Measurements from ENCODE around the gene MYRIP.
"Not testable (repeated sequence)": the region's sequence is repeated elsewhere in the genome, so short reads cannot be mapped to it uniquely, and the experiment has no call there.

MYRIP gene

DNA sequence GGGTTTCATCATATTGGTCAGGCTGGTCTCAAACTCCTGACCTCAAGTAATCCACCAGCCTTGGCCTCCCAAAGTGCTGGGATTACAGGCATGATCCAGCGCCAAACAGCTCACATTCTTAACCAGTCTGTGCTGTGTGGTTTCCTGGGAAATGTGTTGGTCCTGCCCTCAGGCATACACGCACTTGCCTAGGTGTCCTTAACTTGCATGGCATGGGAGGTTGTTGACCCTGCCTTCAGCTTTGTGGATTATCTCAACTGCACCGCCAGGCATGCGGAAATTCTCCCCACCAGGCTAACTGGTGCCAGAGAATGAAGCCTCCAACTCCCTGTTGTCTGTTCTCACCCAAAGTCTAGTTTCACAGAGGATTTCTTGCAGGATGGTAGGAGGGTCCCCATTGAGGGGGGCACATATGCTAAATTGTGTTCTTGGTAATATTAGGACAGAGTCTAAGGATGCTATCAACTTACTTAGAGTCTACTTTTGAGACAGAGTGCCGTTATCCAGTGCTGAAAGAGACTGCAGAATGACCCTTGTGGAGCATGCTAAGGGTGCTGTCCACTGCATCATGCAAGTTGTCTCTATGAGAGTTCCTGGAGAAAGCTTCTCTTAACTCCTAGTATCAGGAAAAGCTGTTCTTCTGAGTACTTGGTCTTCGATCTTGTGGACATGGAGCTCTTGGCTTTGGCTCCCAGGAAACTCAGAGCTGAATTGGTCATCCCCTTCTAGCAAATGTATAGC is 438.5 kb downstream of the MYRIP start:
- DNase-seq, result no peak

DNA sequence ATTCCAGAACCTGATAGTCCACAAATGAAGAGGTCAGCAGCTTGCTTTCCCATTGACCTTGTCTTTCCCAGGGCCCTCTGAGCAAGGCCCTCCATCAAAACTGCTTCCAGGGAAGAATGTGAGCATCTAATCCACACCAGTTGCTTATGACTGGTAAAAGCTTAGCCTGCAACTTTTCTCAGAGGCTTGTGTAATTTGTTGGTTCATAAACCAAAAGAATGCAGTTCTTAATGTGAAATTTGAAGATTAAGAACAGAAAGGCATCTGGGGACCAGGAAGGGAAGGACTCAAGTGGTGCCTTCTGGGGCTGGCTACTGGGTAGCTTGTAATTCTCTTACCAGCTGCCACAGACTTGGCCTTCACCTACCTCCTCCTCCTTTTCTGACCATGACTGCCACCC is 439.2 kb downstream of the MYRIP start:
- no peak for DNase-seq

GRCh38 chr3:40249168-40249567 is 439.8 kb downstream of the MYRIP start:
- no peak for DNase-seq

DNA sequence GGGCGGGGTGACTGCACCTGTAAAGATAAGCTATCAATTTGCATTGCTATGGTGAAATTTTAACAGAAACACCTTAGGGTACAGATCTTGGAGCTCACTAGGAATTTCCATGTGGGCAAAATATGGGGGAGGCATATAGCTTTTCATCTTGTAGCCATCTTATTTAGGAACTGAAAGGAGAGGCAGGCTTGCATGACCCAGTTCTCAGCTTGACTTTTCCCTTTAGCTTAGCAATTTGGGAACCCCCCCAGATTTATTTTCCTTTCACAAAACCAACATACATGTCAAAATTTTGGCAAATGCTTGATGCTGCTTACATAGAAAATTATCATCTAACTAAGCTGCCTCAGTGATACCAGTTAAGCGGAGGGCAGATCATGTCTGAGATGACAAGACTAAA is 445.1 kb downstream of the MYRIP start:
- no peak for DNase-seq

GRCh38 chr3:40254891-40255290 is 445.5 kb downstream of the MYRIP start:
- no peak for DNase-seq

GRCh38 chr3:40255532-40255931 is 446.1 kb downstream of the MYRIP start:
- DNase-seq, result no peak

DNA sequence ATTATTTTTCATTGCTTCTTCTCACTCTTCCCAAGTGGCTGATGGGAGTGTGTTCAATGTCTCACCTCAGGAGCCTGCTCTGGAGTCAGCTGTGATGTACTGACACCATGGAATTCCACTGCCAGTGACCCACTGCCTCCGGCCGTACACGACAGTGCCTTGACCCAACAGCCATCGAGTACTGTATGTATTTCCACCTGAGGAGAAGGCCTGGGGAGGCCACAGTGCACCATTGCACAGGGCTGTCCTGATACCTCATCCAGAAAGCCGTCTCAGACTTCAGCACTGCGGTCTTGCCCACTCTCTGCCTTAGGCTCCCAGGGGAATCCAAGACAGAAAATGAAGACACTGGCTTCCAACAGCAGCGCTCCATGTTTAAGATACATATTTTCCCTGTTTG is 448.7 kb downstream of the MYRIP start:
- no peak for DNase-seq

GRCh38 chr3:40258555-40258954 is 449.1 kb downstream of the MYRIP start:
- peak; percentile 44 for DNase-seq

DNA sequence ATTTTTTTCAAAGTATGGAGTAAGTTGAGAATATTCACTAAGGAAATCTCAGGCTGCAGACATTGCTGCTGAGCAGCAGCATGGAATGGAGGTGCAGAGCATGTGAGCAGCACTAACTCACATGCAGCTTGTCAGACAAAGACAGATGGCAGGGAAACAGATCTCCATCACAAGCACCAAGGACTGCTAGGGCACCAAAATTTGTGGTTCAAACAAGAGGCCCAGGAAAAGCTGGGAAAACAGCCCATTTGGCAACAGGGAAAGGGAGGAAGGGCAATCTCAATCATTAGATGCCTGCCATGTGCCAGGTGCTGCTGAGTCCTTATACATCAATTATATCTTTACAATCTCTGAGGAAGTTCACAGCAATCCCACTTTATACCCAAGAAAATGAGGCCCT is 452.9 kb downstream of the MYRIP start:
- no peak for DNase-seq

DNA sequence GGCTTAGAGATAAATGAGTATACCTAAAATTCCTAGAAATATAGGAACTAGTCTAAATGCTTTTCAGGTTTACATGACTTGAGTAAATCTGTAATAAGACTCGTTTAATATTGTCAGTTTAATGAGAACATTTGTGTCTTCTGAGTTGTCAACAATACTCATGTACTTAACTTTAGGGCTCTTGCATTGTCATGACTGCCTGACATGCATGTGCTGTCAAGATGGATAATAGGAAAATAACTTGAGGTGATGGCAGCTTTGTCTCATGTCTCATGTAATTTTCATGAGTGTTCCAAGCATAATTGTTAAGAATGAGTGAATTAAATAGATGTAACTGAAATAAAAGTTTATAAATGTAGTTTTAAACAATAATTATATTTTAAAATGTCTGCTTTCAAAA is 455.0 kb downstream of the MYRIP start:
- no peak for DNase-seq

- DNase-seq, result no peak
Measured at GRCh38 chr3:40265181-40265580, 455.8 kb downstream of the MYRIP start.

GRCh38 chr3:40267937-40268724 is 458.7 kb downstream of the MYRIP start:
- no peak for DNase-seq

DNA sequence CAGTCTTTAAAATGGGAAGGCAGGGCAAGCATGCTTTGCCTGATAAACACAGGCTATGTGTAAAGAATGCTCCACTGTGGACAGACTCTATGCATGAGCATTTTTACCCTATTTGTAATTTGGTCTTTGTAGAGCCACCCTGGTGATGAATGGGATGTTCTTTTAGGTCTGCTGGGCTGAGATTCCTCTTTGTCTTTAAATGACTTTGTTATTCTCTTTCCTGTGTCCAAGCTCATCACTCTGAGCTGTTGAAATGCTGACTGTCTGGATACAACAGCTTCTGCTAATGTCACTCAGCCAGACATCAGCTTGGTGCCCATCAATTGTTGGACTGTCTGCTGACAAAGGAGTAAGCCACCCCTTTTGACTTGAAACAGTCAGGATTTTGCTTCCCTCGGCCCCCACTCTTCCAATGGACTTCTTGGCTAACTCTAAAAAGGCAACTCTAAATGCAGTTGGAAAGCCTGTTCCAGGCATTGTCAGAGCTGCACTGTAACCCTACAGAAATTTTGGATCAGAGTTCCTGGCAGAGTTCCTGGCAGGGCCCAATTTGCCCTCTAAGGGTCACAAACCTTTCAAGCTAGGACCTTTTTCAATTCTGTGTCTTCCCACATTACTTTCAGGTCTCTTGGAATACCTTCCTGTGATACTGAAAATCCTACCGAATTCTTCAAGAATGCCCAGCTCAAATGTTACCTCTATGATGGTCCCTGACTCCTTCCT is 459.6 kb downstream of the MYRIP start:
- no peak for DNase-seq

- peak; percentile 87 for DNase-seq
Measured at GRCh38 chr3:40278791-40279190, 469.4 kb downstream of the MYRIP start.

DNA sequence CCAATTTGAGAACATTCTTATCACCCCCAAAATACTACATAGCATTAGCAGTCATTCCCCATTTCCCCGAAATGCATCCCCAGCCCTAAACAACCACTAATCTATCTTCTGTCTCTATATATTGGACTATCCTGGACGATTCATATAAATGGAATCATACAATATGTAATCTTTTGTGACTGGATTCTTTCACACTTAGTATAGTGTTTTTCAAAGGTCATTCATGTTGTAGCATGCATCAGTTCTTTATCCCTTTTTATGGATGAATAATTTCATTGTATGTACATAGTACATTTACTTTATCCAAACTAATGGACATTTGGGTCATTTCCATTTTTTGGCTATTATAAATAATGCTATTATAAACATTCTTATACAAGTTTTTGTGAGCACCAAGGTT is 472.6 kb downstream of the MYRIP start:
- no peak for DNase-seq

DNA sequence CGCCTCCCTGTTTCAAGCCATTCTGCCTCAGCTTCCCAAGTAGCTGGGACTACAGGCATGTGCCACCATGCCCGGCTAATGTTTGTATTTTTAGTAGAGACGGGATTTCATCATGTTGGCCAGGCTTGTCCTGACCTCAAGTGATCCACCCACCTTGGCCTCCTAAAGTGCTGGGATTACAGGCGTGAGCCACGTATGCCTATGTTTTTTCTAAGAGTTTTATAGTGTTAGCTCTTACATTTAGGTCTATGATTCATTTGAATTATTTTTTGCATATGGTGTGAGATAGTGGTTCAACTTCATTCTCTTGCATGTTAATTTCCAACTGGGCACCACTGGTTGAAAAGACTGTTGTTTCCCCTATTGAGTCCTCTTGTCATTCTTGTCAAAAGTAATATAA is 473.6 kb downstream of the MYRIP start:
- not testable (repeated sequence) for DNase-seq

DNA sequence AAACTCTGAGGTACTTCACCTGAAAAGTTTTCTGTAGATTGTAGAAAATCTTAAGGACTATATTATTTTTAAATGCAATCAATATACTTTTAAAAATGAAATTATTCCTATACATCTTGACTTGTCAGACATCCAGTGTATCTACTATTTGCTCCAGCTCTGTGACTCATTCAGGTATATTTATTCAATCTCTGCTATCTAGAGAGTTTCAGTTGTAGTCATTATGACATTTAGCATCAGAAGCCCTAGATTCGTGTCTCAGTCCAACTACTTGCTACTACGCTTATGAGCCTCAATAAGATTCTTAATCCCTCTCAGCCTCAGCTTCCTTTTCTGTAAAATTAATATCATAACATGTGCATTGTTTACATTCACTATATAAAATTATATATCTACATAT is 477.8 kb downstream of the MYRIP start:
- no peak for DNase-seq

DNA sequence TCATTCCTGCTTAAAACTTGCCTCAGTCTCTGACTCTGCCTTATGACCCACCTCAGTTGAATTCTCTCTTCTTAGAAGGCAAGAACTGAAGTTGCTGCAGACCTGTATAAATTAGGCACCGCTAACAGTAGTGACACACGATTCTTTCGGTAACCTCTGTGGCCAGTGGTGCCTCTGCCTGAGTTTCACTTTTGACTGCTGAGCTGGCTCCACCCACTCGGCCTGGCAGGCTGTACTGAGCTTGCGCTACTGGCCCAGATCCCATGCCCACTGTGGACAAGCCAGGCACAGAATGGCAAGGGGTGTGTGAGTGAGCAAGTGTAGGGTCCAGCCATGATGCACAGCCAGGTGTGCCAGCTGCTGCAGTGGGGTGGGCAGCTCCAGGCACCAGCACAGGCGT is 481.0 kb downstream of the MYRIP start:
- no peak for DNase-seq

- no peak for DNase-seq
Measured at GRCh38 chr3:40291471-40291870, 482.1 kb downstream of the MYRIP start.

DNA sequence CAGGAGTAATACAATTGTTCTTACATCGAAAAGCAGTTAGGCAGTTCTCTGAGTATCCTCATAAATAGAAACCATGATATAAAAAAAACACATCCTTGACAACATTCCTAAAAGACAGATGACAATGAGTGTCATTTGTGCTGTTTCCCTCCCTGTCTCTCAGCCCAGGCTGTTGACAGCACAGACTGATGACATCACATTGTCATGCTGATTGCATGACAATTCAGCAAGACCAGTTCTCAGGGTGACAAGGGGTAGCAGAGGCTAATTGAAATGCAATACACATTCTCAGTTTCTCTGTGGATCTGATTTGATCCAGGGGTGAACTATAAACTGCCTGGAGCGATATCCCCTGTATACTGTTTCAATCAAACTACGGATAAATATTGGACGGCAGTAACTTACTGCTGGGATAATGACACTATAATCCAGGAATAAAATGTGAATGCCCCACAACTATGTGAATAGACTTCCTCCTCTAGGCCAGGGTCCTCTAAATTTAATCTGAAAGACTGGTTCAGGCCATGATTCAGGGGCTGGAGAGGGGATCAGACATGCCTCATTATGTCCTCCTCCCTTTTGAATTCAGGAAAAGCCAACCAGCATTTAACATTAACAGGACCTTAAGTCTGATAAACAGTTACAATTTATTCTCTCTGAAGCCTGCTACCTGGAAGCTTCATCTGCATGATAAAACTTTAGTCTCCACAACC is 483.4 kb downstream of the MYRIP start:
- no peak for DNase-seq

GRCh38 chr3:40294434-40294833 is 485.0 kb downstream of the MYRIP start:
- no peak for DNase-seq

DNA sequence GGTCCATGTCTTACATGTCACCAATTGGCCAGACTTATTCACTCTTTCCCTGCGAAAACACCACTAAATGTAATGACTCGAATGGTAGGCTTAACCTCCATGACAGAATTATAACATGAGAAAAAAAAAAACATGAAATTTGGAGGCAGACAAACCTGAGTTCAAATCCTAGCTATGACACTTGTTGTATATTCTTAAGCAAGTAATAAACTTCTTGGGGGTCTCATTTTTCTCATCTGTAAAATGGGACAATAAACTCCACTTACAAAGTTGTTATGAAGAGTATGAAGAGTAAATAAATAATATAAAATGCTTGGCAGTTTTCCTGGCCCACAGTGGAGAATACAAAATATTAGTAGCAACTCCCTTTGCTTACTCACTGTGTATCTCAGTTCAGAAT is 488.7 kb downstream of the MYRIP start:
- DNase-seq, result no peak

DNA sequence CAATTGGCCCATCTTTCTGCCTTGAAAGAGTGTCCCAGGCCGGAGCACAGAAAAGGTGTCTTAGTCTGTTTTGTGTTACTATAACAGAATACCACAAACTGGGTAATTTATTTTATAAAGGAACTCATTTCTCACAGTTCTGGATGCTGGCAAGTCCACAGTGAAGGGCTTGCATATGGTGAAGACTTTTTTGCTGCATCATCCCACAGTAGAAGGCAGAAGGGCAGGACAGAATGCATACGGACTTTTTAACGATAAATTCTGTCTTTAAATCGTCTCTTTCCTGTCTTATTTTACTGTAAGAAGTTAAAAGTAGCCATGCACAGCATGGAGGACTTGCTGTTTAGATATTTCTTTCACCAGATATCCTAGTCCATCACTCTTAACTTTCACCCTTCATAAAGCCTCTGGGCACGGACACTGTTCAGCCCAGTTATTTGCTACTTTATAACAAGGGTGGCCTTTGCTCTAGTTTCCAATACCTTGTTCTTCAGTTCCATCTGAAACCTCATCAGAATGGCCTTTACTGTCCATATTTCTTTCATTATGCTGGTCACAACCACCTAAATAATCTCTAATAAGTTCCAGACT is 489.8 kb downstream of the MYRIP start:
- no peak for DNase-seq

Measured in GDM1 (cell line).